Skeletal muscle tissue (tissue), 4 donors: ENCODE data around the gene DDX54. TPM values are rescaled to one million over a fixed set of nuclear protein-coding genes. Genes with fewer than 3 reads are reported as not detected.

Experiments
- H3K27ac ChIP-seq: one replicate; pipeline ENCODE4 v1.7.0; 2013; ENCODE audit warnings: mild to moderate bottlenecking, low read depth, low read length, inconsistent platforms
- H3K27me3 ChIP-seq, 3 donors: one replicate each; pipeline ENCODE4 v1.7.0; 2013; ENCODE audit warnings: low read length in 3 of 3; ENCODE audit not compliant: control insufficient read depth in 3 of 3, insufficient read depth in 3 of 3
- H3K36me3 ChIP-seq, 3 donors: one replicate each; pipeline ENCODE4 v1.7.0; 2013; ENCODE audit warnings: low read length in 3 of 3; ENCODE audit not compliant: control insufficient read depth in 3 of 3, insufficient read depth in 3 of 3
- H3K4me1 ChIP-seq, 3 donors: one replicate each; pipeline ENCODE4 v1.7.0; 2013; ENCODE audit warnings: low read length in 3 of 3, mild to moderate bottlenecking in 3 of 3; ENCODE audit not compliant: control insufficient read depth in 3 of 3, insufficient read depth in 3 of 3
- H3K4me3 ChIP-seq, 3 donors: one replicate each; pipeline ENCODE4 v1.7.0; 2013; ENCODE audit warnings: low read length in 3 of 3
- H3K9ac ChIP-seq, 3 donors: one replicate each; pipeline ENCODE4 v1.7.0; 2013; ENCODE audit warnings: low read length in 3 of 3, mild to moderate bottlenecking in 3 of 3, moderate library complexity in 2 of 3, low read depth in 1 of 3
- H3K9me3 ChIP-seq, 3 donors: one replicate each; pipeline ENCODE4 v1.7.0; 2013; ENCODE audit warnings: low read length in 3 of 3; ENCODE audit not compliant: control insufficient read depth in 3 of 3
- total RNA-seq: library from RNA; depleted of rRNA; stranded (reverse); fragments of >200 nt; gene quantifications from one replicate; pipeline ENCODE4 v1.2.3, GENCODE V29; 2014
- donor health status: Osteomylitis.

The DDX54 gene
- total RNA-seq, 1 donor from 2014 or later: 29.7 TPM

- peaks cover 76 to 80% (median 79%) of the 10 kb centered on the region in 3 donors for H3K36me3 ChIP-seq
- no peak overlapping the region for H3K4me3 ChIP-seq
- H3K9me3 ChIP-seq: no peaks in the 10 kb centered on the region
- H3K27ac ChIP-seq: no peak overlapping the region
- H3K4me1 ChIP-seq: peaks cover 0 to 3% (median 0%) of the 10 kb centered on the region in 3 donors
- H3K9ac ChIP-seq: no peak overlapping the region
- no peaks in the 10 kb centered on the region for H3K27me3 ChIP-seq
These were observed 19.5 kb downstream of the DDX54 start for GRCh38 chr12:113165521-113166450.

- Histone ChIP-seq H3K4me1 (peaks cover 0 to 3% (median 0%) of the 10 kb centered on the region in 3 donors), H3K9me3 (no peaks in the 10 kb centered on the region), H3K9ac (no peak overlapping the region), H3K27ac (no peak overlapping the region), H3K36me3 (peaks cover 80 to 82% (median 82%) of the 10 kb centered on the region in 3 donors), H3K4me3 (no peak overlapping the region), H3K27me3 (no peaks in the 10 kb centered on the region)
These were observed 21.3 kb downstream of the DDX54 start for GRCh38 chr12:113164014-113164413.

GRCh38 chr12:113163030-113163360, 22.3 kb downstream of the DDX54 start:
- Histone ChIP-seq H3K4me3 (no peak overlapping the region), H3K36me3 (peaks cover 80 to 81% (median 81%) of the 10 kb centered on the region in 3 donors), H3K9ac (no peak overlapping the region), H3K9me3 (no peaks in the 10 kb centered on the region), H3K27me3 (peaks cover 0 to 3% (median 0%) of the 10 kb centered on the region in 3 donors), H3K4me1 (peaks cover 0 to 3% (median 0%) of the 10 kb centered on the region in 3 donors), H3K27ac (no peak overlapping the region)

- Histone ChIP-seq H3K27me3 (peaks cover 0 to 3% (median 0%) of the 10 kb centered on the region in 3 donors), H3K4me3 (no peak overlapping the region), H3K36me3 (peaks cover 74 to 83% (median 82%) of the 10 kb centered on the region in 3 donors), H3K27ac (no peak overlapping the region), H3K9me3 (no peaks in the 10 kb centered on the region), H3K4me1 (peaks cover 0 to 3% (median 0%) of the 10 kb centered on the region in 3 donors), H3K9ac (no peak overlapping the region)
These were observed 22.9 kb downstream of the DDX54 start for GRCh38 chr12:113162102-113163029.

- no peak overlapping the region for H3K9ac ChIP-seq
These were observed 23.8 kb downstream of the DDX54 start for GRCh38 chr12:113161415-113162016.

GRCh38 chr12:113159937-113160336, 25.3 kb downstream of the DDX54 start:
- H3K27me3 ChIP-seq: peaks cover 10 to 12% (median 11%) of the 10 kb centered on the region in 3 donors
- H3K9me3 ChIP-seq: no peaks in the 10 kb centered on the region
- no peak overlapping the region for H3K9ac ChIP-seq
- no peak overlapping the region for H3K4me3 ChIP-seq
- peaks cover 0 to 3% (median 0%) of the 10 kb centered on the region in 3 donors for H3K4me1 ChIP-seq
- H3K36me3 ChIP-seq: peaks cover 56 to 65% (median 63%) of the 10 kb centered on the region in 3 donors
- no peak overlapping the region for H3K27ac ChIP-seq

More at GRCh38 chr12:113161415-113162016, 23.8 kb downstream of the DDX54 start:
- peaks cover 68 to 78% (median 77%) of the 10 kb centered on the region in 3 donors for H3K36me3 ChIP-seq
- H3K27ac ChIP-seq: no peak overlapping the region
- no peaks in the 10 kb centered on the region for H3K9me3 ChIP-seq
- H3K4me1 ChIP-seq: peaks cover 0 to 3% (median 0%) of the 10 kb centered on the region in 3 donors
- no peak overlapping the region for H3K4me3 ChIP-seq
- H3K27me3 ChIP-seq: peaks cover 0 to 3% (median 0%) of the 10 kb centered on the region in 3 donors

GRCh38 chr12:113158439-113159203, 26.7 kb downstream of the DDX54 start:
- Histone ChIP-seq H3K36me3 (peaks cover 48 to 57% (median 56%) of the 10 kb centered on the region in 3 donors), H3K27me3 (peaks cover 23 to 25% (median 24%) of the 10 kb centered on the region in 3 donors), H3K9me3 (no peaks in the 10 kb centered on the region), H3K4me3 (no peak overlapping the region), H3K4me1 (peaks cover 0 to 7% (median 3%) of the 10 kb centered on the region in 3 donors), H3K27ac (no peak overlapping the region), H3K9ac (no peak overlapping the region)

- H3K4me1 ChIP-seq: peaks cover 4 to 12% (median 9%) of the 10 kb centered on the region in 3 donors
- H3K4me3 ChIP-seq: no peak overlapping the region
- H3K9ac ChIP-seq: no peak overlapping the region
- H3K27me3 ChIP-seq: peaks cover 35 to 37% (median 37%) of the 10 kb centered on the region in 3 donors
- H3K36me3 ChIP-seq: peaks cover 37 to 45% (median 44%) of the 10 kb centered on the region in 3 donors
- H3K27ac ChIP-seq: no peak overlapping the region
- H3K9me3 ChIP-seq: no peaks in the 10 kb centered on the region
These were observed 27.9 kb downstream of the DDX54 start for GRCh38 chr12:113157218-113157859.
